DLD1 (cell line): ENCODE results near the gene NT5DC1.

Source experiments
- in situ Hi-C: cut with HindIII; loops from 2 replicates; pipeline ENCODE4 v1.10.0; 2017; ENCODE audit warnings: low sequenced_read_pairs

NT5DC1 gene

DNA sequence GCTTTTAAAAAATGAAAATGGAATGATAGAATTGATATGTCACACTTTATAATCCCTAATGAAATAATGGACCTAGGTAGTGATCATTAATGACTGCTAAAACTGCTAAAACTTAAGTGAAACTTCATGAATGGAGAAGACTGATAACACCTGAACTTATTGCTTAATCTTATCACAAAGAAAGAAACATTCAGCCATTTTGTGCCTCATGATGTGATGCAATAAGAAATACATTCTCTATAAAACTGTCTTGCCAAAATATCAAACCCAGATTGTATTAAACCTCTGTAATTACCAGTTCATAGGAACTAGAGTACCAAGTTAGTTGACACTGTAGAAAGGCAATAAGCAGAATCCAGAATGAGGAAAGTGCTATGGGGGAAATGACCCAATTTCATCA, 79.7 kb downstream of the NT5DC1 start:
- in situ Hi-C loops: no loop called here

DNA sequence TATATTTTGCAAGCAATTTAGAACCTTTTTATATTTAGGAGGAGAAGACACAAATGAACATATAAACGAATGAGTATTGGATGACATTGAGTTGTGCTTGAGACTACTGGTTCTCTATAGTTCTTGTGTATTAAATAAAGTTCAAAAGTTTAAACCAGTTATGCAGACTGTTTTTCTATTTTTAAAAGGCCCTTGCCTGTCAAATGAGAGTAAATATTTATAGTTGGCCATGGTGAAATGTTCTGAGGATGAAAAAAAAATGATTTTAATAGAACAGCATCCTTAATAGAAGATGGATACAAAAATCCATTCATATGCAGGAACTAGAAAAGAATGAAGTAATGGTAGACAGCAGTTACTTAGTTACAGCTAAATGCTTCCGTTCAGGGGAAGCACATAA, 88.8 kb downstream of the NT5DC1 start:
- in situ Hi-C loops: no loop called here

DNA sequence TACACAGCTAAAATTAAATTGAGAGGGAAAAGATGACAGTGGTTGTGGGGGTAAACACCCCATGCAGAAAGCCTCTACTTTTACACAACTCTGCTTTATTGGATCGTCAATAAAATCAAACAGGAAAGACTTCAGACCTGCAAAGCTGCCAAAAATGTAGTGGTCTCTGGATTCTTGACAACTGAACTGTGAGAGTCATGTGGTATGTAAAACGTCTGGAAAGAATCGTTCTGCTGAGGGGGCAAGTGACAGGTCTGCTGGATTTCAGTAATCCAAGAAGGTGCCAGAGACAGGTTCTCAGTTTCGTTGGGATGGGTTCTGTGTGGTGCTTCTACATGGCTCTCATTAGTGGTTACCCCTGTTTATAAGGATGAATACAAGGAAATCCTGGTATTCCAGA, 89.9 kb downstream of the NT5DC1 start:
- in situ Hi-C loops: no loop called here

DNA sequence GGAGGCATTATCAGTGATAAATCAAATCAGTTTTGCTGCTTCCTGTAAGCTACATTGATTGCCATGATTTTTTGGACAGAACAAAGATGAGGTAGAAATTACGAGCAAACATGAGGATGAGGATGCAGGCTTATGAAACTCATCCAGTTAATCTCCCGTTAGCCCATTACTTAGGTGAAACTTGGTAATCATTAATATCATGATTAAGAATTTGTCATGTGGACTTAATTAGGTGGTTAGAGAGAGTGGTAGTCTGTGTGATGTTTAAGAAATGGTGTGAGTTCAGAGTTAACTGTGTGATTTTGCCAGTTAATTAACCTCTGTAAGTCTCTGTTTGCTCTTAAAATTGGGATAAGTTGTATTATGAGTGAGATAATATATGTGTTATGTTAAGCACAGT, 91.2 kb downstream of the NT5DC1 start:
- in situ Hi-C loops: no loop called here

DNA sequence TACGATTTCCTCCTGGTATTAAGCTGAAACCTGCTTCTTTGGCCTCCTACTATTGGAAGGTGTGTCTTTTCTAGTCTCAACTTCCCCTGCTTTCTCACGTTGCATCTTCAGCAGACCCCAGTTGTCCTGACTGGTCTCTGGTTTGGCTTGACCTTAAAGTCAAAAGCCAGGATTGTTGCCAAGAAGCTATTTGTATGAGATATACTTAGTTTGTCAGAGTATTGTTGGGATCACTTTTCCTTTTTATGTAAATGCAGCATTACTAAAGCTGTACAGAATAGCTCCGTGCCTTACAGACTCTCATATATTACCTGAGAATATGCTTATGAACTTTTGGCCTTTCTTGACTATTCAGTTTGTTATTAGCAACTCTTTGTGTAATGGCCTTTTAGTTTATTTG, 92.1 kb downstream of the NT5DC1 start:
- in situ Hi-C loops: no loop called here

- in situ Hi-C loops: no loop called here
Observed at GRCh38 chr6:116196841-116197240, 96.2 kb downstream of the NT5DC1 start.

- in situ Hi-C loops: no loop called here
Observed at GRCh38 chr6:116200619-116201249, 100.1 kb downstream of the NT5DC1 start.

DNA sequence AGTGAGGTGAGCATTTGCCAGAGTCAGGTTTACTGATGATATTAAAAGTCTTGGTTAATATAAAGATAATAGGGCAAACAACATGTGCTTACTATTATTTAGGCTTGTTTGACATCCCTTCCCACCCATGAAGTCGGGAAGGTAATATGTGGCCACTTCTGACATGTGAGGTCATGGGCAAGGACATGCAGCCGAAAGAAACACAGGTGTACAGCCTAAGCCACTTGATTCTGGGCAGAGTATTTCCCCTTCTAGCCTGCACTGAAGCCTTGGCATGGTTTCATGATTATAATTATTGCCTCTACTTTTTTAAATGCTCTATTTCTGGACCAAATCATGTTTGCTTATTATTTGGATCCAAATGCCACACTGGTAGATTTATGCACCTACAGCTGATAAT, 100.9 kb downstream of the NT5DC1 start:
- in situ Hi-C loops: no loop called here

DNA sequence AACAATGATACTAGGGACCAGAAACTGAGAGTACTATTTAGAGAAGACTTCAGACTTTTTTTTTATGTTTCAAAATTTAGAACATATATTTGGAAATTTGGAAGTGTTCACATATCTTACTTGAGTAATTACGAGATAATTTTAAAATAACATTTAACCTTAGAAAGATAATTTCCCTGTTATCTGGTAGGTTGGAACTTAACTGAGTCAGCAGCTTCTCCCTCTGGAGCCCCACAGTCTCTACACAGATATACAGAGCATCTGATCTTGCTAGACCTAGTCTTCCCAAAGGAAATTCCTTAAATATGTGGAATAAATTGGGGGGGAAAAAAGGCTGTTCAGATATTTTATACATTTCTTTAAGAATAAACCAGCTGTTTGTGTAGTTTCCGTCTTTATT, 104.6 kb downstream of the NT5DC1 start:
- in situ Hi-C loops: no loop called here

DNA sequence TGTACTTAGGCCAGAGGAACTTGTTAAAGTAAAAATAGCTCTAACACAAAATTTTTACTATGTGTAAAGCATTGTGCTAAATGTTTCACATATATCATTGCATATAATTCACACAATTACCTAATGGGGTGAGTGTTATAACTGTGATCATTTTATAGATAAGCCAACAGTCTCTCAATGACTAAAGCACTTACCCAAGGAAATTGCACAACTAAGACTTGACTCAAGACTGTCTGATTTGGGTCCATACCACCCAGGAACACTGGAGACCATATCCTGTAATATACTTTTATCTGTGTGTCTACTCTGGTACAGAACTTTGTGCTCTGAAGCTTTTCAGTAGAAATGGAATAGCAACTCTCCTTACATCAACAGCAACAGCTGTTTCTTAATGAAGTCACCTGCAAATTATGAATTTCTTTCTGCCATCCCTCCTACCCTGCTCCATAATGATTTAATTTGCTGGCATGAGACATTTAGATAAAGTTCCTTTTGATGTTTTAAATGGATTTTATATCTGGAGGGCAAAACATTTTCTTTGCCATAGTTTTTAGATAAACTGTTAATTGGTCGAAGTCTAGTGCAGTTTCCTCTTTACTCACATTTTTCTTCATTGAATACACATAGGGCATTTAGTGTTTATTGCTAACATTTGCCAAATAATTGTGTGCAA, 105.7 kb downstream of the NT5DC1 start:
- in situ Hi-C loops: no loop called here

DNA sequence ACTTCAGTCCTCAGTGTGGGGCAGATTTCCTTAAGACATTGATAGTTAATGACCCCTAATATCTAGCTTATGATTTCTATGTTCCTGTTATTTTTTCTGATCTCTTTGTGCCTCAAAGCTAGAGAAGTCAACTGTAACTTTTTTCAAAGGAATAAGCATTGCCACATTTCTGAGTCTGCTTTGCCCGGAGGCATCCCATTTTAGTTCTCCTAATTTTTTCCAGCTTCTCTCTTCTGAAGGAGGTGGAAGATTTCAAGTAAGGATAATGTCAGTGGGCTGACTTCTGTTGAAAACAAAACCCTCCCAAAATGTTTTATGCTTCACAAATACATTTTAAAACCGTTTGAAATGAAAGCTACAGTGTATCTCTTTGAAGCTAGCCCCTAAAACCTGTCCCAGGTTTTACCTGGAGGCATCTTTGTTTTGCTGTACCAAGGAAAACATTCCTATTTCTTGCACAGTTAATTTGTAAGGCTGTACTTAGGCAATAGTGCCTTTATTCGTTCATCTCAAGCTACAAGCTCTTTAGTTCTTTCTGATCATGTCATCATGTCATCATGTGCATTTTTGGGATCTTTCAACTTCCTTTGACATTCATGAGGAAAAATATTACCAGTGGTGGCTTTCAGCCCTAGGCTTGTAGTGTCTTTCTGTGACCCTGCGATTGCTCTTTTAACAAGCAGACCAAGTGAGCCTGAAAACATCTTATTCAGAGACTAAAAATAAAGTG, 107.6 kb downstream of the NT5DC1 start:
- in situ Hi-C loops: no loop called here

- in situ Hi-C loops: no loop called here
Observed at GRCh38 chr6:116210316-116210715, 109.7 kb downstream of the NT5DC1 start.

DNA sequence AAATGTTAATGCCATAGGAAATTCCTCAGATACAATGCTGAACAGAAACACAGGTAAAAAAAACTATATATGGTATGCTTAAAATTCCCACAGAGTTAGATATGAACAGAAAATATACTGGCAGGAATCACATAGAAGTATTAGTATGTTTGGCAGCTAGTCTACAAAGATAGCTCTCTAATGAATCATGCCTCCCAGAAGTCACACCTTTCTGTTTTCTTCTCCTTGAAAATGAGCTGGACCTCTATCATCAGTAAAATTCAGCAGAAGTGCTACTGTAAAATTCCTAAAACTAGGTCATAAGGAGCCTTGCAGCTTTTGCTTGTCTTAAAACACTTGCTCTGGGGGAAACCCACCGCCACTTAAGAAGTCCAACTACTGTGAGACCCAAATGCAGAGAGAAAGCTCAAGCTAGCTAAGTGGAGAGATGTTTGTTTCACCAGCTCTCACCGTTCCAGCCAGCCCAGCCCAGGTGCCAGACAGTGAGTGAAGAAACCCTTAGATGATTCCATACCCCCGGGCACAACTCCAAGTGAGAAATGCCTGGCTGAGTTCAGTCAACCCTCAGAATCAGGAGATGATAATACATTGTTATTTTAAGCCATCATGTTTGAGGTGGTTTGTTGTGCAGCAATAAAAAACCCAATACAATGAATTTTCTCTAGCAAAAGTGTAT, 110.2 kb downstream of the NT5DC1 start:
- in situ Hi-C loops: no loop called here

- in situ Hi-C loops: no loop called here
Observed at GRCh38 chr6:116214681-116215080, 114.0 kb downstream of the NT5DC1 start.

DNA sequence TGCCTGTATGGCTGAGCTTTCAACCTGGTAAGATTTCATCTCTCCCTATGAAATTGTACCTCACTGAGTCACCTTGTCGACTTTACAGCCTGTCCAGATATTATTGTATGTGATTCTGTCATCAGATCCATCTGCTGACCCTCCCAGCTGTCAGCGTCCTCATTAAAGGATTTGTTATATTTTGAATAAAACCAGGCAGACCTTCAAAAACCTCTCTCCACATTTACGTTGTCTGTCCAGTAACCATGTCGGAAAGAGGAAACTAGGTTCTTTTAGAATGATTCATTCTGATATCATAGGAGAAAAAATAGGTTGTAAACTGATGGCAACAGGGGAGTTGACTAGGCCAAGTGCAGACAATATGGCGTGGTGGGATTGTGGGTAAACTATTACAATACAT, 114.8 kb downstream of the NT5DC1 start:
- in situ Hi-C loops: no loop called here

- in situ Hi-C loops: no loop called here
Observed at GRCh38 chr6:116217069-116217468, 116.4 kb downstream of the NT5DC1 start.

DNA sequence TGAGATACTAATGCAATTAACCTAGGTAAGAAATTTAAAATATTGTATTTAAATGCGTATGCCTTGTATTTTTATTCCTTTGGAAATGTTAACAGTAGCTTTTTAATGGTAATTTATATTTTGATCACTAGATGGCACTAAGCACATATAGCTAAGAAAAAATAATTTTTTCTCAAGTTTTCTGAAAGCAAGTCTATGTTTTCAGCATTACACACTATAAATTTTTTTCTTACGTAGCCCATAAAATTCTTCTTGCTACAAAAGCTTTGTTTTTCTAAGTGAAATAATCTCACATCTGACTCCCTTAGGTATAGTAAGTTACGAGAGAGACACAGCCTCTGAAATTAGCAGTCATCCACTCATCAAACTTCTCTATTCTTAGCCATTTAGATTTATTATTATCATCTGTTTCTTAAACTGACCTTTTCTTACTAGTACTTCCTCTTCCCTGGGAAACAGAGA, 117.5 kb downstream of the NT5DC1 start:
- in situ Hi-C loops: no loop called here

GRCh38 chr6:116218866-116219265, 118.2 kb downstream of the NT5DC1 start:
- in situ Hi-C loops: no loop called here

- in situ Hi-C loops: no loop called here
Observed at GRCh38 chr6:116221067-116221466, 120.4 kb downstream of the NT5DC1 start.

DNA sequence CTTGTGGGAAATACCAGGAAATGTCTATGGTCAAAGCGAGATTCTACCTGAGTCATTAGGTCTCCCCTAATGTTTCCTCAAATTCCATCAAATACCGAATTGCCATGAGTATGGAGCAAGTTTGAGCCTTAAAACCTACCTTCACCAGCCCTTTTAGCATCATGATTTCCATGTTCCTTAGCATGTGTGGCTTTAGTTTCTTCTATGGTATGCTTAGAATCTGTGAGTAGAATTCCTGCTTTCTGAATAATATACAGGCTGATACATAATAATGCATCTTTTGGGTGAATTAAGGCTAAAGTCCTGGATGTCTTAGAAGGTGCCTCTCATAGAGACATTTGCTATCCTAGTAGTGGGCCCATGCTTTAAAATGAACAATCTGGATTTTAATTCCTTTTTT, 121.3 kb downstream of the NT5DC1 start:
- in situ Hi-C loops: no loop called here

DNA sequence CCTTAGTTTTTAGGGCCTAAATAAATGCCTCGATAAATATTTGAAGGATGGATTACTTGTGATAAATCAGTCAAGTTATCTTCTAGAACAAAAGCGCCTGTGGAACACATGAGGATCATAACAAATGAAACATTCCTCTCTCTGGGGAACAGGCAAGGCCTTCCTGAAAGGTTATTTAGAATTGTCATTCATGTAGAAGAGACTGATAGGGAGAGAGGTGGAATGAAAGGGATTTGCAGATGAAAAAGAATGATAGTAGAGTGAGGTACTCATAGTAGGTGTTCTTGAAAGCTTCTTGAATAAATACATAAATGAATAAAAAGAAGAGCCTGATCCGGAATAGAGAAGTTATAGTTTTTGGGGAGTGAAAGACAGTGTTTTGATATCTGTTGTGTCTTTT, 122.7 kb downstream of the NT5DC1 start:
- in situ Hi-C loops: no loop called here
